Astrocyte (in vitro differentiated cells and primary cell): ENCODE data around the gene GIGYF2. TPM values are rescaled to one million over a fixed set of nuclear protein-coding genes. Genes with fewer than 3 reads are reported as not detected.

Source experiments
- DNase-seq: peaks from one replicate; pipeline ENCODE4 v3.0.0-alpha.2; 2010; ENCODE audit warnings: low read depth
- FAIRE-seq: peaks from 2 replicates; lab custom pipeline; 2011; peaks lifted over from hg19 to GRCh38; lab: Jason Lieb, UNC
- H2AFZ ChIP-seq: 2 replicates; pipeline ENCODE4 v1.6.0; 2012; ENCODE audit warnings: low read depth, low read length, inconsistent platforms
- H3K27ac ChIP-seq: 2 replicates; pipeline ENCODE4 v1.5.1; 2011; ENCODE audit warnings: low read depth, low read length, inconsistent platforms
- H3K27me3 ChIP-seq: 2 replicates; pipeline ENCODE4 v1.6.0; 2011; ENCODE audit warnings: low read length, inconsistent platforms; ENCODE audit not compliant: insufficient read depth
- H3K36me3 ChIP-seq: 2 replicates; pipeline ENCODE4 v1.5.1; 2011; ENCODE audit warnings: low read length, inconsistent platforms; ENCODE audit not compliant: insufficient read depth
- H3K4me1 ChIP-seq: 2 replicates; pipeline ENCODE4 v1.5.1; 2011; ENCODE audit warnings: low read length, inconsistent platforms; ENCODE audit not compliant: insufficient read depth
- H3K4me2 ChIP-seq: 2 replicates; pipeline ENCODE4 v1.6.0; 2012; ENCODE audit warnings: low read length, inconsistent platforms
- H3K4me3 ChIP-seq: 2 replicates; pipeline ENCODE4 v1.5.1; 2011; ENCODE audit warnings: low read depth, mild to moderate bottlenecking, low read length, inconsistent platforms; ENCODE audit not compliant: insufficient read depth
- H3K79me2 ChIP-seq: 2 replicates; pipeline ENCODE4 v1.6.0; 2012; ENCODE audit warnings: mild to moderate bottlenecking, low read length, inconsistent platforms; ENCODE audit not compliant: insufficient read depth
- H3K9ac ChIP-seq: 2 replicates; pipeline ENCODE4 v1.6.0; 2012; ENCODE audit warnings: mild to moderate bottlenecking, low read length, inconsistent platforms
- H3K9me3 ChIP-seq: 2 replicates; pipeline ENCODE4 v1.5.1; 2012; ENCODE audit warnings: low read depth, mild to moderate bottlenecking, low read length, inconsistent platforms; ENCODE audit not compliant: insufficient read depth
- H4K20me1 ChIP-seq: 2 replicates; pipeline ENCODE4 v1.6.0; 2012; ENCODE audit warnings: low read length, inconsistent platforms; ENCODE audit not compliant: insufficient read depth
- H3K27ac Mint-ChIP-seq: one replicate; pipeline ENCODE4 v1.8.0; 2021; ENCODE audit warnings: mild to moderate bottlenecking, mixed read lengths; ENCODE audit not compliant: unreplicated experiment
- H3K27me3 Mint-ChIP-seq: one replicate; pipeline ENCODE4 v1.8.0; 2021; ENCODE audit warnings: low read depth, mixed read lengths; ENCODE audit not compliant: unreplicated experiment
- H3K36me3 Mint-ChIP-seq: one replicate; pipeline ENCODE4 v1.8.0; 2021; ENCODE audit warnings: low read depth, mixed read lengths; ENCODE audit not compliant: unreplicated experiment
- H3K4me1 Mint-ChIP-seq: one replicate; pipeline ENCODE4 v1.8.0; 2021; ENCODE audit warnings: low read depth, mixed read lengths; ENCODE audit not compliant: unreplicated experiment
- H3K4me3 Mint-ChIP-seq: one replicate; pipeline ENCODE4 v1.8.0; 2021; ENCODE audit warnings: mild to moderate bottlenecking, moderate library complexity, mixed read lengths; ENCODE audit not compliant: unreplicated experiment
- H3K9me3 Mint-ChIP-seq: one replicate; pipeline ENCODE4 v1.8.0; 2021; ENCODE audit warnings: mild to moderate bottlenecking, mixed read lengths; ENCODE audit not compliant: unreplicated experiment
- EZH2 ChIP-seq: IDR thresholded peaks from 2 replicates; pipeline ENCODE4 v1.6.1; 2012; ENCODE audit warnings: mild to moderate bottlenecking, low read length, inconsistent platforms; ENCODE audit not compliant: insufficient read depth
- total RNA-seq: library from RNA; stranded (reverse); gene quantifications from 2 replicates; pipeline ENCODE4 v1.2.1, GENCODE V29; 2021
- TF ChIP-seq, protein P1 (sequence below): IDR thresholded peaks from 2 replicates; pipeline ENCODE4 v1.5.1; 2011; ENCODE audit warnings: low read depth, mild to moderate bottlenecking, inconsistent platforms, low read length, moderate library complexity; ENCODE audit not compliant: insufficient read depth

Gene GIGYF2
- total RNA-seq, 1 donor from 2014 or later = 47.1 TPM

DNA sequence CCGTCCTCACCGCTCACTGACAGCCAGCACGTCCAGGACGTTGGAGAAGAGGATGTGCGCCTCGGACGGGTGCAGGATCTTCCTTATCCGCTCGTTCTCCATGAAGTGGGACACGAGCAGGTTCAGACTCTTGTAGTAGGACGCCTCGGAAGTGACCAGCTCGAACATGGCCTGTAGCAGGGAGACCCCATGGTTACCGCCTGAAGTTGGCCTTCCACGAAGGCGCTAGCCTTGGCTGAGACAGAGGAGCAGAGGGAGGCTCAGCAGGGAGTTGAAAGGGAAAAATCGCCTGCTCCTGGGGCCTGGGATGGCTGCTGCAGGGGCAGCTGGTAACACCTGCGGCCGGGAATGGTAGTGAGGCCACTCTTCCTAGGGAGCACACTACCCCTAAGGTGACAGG is 197.6 kb downstream of the GIGYF2 start:
- Mint-ChIP-seq H3K4me3 (no peak overlapping the region), H3K9me3 (peaks cover under 1% of the 10 kb centered on the region), H3K36me3 (no peaks in the 10 kb centered on the region), H3K27ac (no peak overlapping the region), H3K4me1 (peaks cover 14% of the 10 kb centered on the region), H3K27me3 (peaks cover 27% of the 10 kb centered on the region)
- TF ChIP-seq EZH2 = no peak
- TF ChIP-seq, protein P1, sequence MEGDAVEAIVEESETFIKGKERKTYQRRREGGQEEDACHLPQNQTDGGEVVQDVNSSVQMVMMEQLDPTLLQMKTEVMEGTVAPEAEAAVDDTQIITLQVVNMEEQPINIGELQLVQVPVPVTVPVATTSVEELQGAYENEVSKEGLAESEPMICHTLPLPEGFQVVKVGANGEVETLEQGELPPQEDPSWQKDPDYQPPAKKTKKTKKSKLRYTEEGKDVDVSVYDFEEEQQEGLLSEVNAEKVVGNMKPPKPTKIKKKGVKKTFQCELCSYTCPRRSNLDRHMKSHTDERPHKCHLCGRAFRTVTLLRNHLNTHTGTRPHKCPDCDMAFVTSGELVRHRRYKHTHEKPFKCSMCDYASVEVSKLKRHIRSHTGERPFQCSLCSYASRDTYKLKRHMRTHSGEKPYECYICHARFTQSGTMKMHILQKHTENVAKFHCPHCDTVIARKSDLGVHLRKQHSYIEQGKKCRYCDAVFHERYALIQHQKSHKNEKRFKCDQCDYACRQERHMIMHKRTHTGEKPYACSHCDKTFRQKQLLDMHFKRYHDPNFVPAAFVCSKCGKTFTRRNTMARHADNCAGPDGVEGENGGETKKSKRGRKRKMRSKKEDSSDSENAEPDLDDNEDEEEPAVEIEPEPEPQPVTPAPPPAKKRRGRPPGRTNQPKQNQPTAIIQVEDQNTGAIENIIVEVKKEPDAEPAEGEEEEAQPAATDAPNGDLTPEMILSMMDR = no peak
- no peaks in the 10 kb centered on the region for H3K9me3 ChIP-seq
- H3K9ac ChIP-seq = no peak overlapping the region
- H3K4me3 ChIP-seq = no peak overlapping the region
- H3K4me1 ChIP-seq = peaks cover 14% of the 10 kb centered on the region
- H3K27ac ChIP-seq = no peak overlapping the region
- DNase-seq (no peak), FAIRE-seq (no peak)
- H3K4me2 ChIP-seq = no peak overlapping the region
- no peaks in the 10 kb centered on the region for H3K27me3 ChIP-seq
- no peak overlapping the region for H2AFZ ChIP-seq
- H3K36me3 ChIP-seq = no peaks in the 10 kb centered on the region
- no peaks in the 10 kb centered on the region for H3K79me2 ChIP-seq
- H4K20me1 ChIP-seq = no peaks in the 10 kb centered on the region

DNA sequence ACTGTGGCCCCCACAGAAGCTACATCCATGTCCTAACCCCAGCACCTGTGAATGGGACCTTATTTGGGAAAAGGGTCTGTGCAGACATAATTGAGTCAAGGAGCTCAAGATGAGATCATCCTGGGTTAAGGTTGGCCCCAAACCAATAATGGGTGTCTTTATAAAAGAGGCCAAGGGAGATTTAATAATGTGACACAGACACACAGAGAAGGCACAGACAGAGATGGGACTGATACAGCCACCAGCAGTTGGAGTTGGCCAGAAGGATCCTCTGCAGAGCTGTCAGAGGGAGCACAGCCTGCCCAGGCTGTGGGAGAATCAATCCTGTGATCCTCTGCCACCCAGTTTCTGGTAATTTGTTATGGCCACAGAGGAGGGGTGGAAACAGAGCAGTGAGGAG is 199.0 kb downstream of the GIGYF2 start:
- Mint-ChIP-seq H3K4me1 (peaks cover 5% of the 10 kb centered on the region), H3K27me3 (peaks cover 21% of the 10 kb centered on the region), H3K4me3 (no peak overlapping the region), H3K9me3 (no peaks in the 10 kb centered on the region), H3K27ac (no peak overlapping the region), H3K36me3 (no peaks in the 10 kb centered on the region)
- Histone ChIP-seq H3K79me2 (no peaks in the 10 kb centered on the region), H3K27me3 (no peaks in the 10 kb centered on the region), H3K9ac (no peak overlapping the region), H4K20me1 (no peaks in the 10 kb centered on the region), H3K4me3 (no peak overlapping the region), H3K27ac (no peak overlapping the region), H3K36me3 (no peaks in the 10 kb centered on the region), H3K4me2 (no peak overlapping the region), H3K9me3 (no peaks in the 10 kb centered on the region), H3K4me1 (peaks cover 11% of the 10 kb centered on the region), H2AFZ (no peak overlapping the region)
- FAIRE-seq (no peak), DNase-seq (no peak)
- TF ChIP-seq EZH2 = no peak
- TF ChIP-seq, protein P1 = no peak

DNA sequence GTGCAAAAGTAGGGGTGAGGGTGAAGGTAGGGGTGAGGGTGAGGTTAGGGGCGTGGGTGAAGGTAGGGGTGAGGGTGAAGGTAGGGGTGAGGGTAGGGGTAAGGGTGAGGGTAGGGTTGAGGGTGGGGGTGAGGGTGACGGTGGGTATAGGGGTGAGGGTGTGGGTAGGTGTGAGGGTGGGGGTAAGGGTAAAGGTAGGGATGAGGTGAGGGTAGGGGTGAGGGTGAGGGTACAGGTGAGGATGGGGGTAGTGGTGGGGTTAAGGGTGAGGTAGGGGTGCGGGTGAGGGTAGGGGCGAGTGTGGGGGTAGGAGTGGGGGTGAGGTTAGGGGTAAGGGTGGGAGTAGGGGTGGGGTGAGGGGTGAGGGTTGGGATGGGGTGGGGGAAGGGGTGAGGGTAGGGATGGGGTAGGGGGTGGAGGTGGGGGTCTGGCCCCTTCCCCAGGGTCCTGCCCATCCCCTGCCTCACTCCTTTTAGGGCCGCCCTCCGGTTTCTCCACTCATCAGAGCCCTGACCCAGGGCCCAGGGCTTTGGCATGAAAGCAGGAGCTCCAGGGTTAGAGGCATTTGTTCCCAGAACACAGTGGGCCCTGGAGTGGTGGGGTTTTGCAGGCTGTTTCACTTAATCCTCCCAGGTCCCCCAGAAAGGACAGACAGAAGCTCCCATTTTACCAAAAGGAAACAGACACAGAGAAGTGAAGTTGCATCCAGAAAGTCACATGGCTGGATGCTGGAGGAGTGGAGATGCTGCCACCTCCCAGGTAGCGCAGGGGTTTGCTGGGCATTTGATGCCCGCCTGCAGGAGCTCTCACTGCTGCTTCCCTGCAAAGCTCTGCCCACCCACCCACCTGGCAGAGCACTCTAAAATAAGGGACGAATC is 199.8 kb downstream of the GIGYF2 start:
- peaks cover 21% of the 10 kb centered on the region for H3K27me3 Mint-ChIP-seq

More for the DNA sequence above, 199.8 kb downstream of the GIGYF2 start:
- Histone ChIP-seq H3K9ac (no peak overlapping the region), H3K4me3 (no peak overlapping the region), H2AFZ (no peak overlapping the region), H3K4me1 (peaks cover 11% of the 10 kb centered on the region), H3K4me2 (no peak overlapping the region), H3K9me3 (no peaks in the 10 kb centered on the region), H4K20me1 (no peaks in the 10 kb centered on the region), H3K79me2 (no peaks in the 10 kb centered on the region), H3K27ac (no peak overlapping the region), H3K27me3 (no peaks in the 10 kb centered on the region), H3K36me3 (no peaks in the 10 kb centered on the region)
- H3K27ac Mint-ChIP-seq = no peak overlapping the region
- no peak for TF ChIP-seq EZH2
- TF ChIP-seq, protein P1 = no peak
- no peak overlapping the region for H3K4me3 Mint-ChIP-seq
- H3K4me1 Mint-ChIP-seq = peaks cover 2% of the 10 kb centered on the region
- DNase-seq (no peak), FAIRE-seq (no peak)
- no peaks in the 10 kb centered on the region for H3K9me3 Mint-ChIP-seq
- H3K36me3 Mint-ChIP-seq = no peaks in the 10 kb centered on the region
